SK-N-SH treated with all-trans-retinoic acid at 6 μM for 48 hours (cell line): ENCODE data around the gene ACOX3.

Experiments
- ATAC-seq: fragments of 200-7000 bp; cut with Tn5 transposase; 3 replicates; pipeline ENCODE4 v1.9.1; 2020; ENCODE audit warnings: mild to moderate bottlenecking, moderate library complexity
- ARNTL ChIP-seq: fragments of 450-650 bp; formaldehyde crosslinking; IDR thresholded peaks from 2 replicates; pipeline ENCODE4 v1.5.0; 2020; ENCODE audit warnings: low read depth, mild to moderate bottlenecking, moderate library complexity, borderline replicate concordance
- BACH2 ChIP-seq: fragments of 250-450 bp; sonication (Bioruptor Pico); IDR thresholded peaks from 2 replicates; pipeline ENCODE4 v1.9.0; 2021; ENCODE audit warnings: mild to moderate bottlenecking, borderline replicate concordance
- CREB5 ChIP-seq: fragments of 250-450 bp; sonication (Bioruptor Pico); IDR thresholded peaks from 2 replicates; pipeline ENCODE4 v1.5.1; 2020; ENCODE audit warnings: low read depth, mild to moderate bottlenecking, moderate library complexity
- CSDC2 ChIP-seq: fragments of 250-450 bp; sonication (Bioruptor Pico); IDR thresholded peaks from 2 replicates; pipeline ENCODE4 v1.5.0; 2020; ENCODE audit warnings: mild to moderate bottlenecking, moderate library complexity
- CSRNP3 ChIP-seq: fragments of 250-450 bp; sonication (Bioruptor Pico); IDR thresholded peaks from 2 replicates; pipeline ENCODE4 v1.5.1; 2021; ENCODE audit warnings: mild to moderate bottlenecking, moderate library complexity
- ESRRG ChIP-seq: fragments of 250-450 bp; sonication (Bioruptor Pico); IDR thresholded peaks from 2 replicates; pipeline ENCODE4 v1.6.1; 2021; ENCODE audit warnings: mild to moderate bottlenecking
- GLIS3 ChIP-seq: fragments of 250-450 bp; sonication (Bioruptor Pico); IDR thresholded peaks from 2 replicates; pipeline ENCODE4 v1.5.0; 2020; ENCODE audit warnings: mild to moderate bottlenecking, moderate library complexity
- ISL1 ChIP-seq: fragments of 250-450 bp; sonication (Bioruptor Pico); IDR thresholded peaks from 2 replicates; pipeline ENCODE4 v2.1.2; 2022; ENCODE audit warnings: mild to moderate bottlenecking, moderate library complexity
- OSR1 ChIP-seq: fragments of 250-450 bp; sonication (Bioruptor Pico); IDR thresholded peaks from 2 replicates; pipeline ENCODE4 v1.8.0; 2022; ENCODE audit warnings: moderate library complexity, mild to moderate bottlenecking, inconsistent platforms
- PATZ1 ChIP-seq: fragments of 250-450 bp; sonication (Bioruptor Pico); IDR thresholded peaks from 2 replicates; pipeline ENCODE4 v1.8.0; 2020; ENCODE audit warnings: mild to moderate bottlenecking, moderate library complexity, borderline replicate concordance
- POU6F1 ChIP-seq: fragments of 250-450 bp; sonication (Bioruptor Pico); IDR thresholded peaks from 2 replicates; pipeline ENCODE4 v1.8.0; 2021; ENCODE audit warnings: low read depth, mild to moderate bottlenecking, moderate library complexity, borderline replicate concordance
- PPARA ChIP-seq: fragments of 250-450 bp; sonication (Bioruptor Pico); IDR thresholded peaks from 2 replicates; pipeline ENCODE4 v1.5.0; 2020; ENCODE audit warnings: mild to moderate bottlenecking, borderline replicate concordance
- RARB ChIP-seq: fragments of 250-450 bp; sonication (Bioruptor Pico); IDR thresholded peaks from 2 replicates; pipeline ENCODE4 v1.8.0; 2021; ENCODE audit warnings: mild to moderate bottlenecking, moderate library complexity
- SNAI2 ChIP-seq: fragments of 250-450 bp; sonication (Bioruptor Pico); IDR thresholded peaks from 2 replicates; pipeline ENCODE4 v1.5.0; 2020; ENCODE audit warnings: mild to moderate bottlenecking, moderate library complexity
- TCF4 ChIP-seq: fragments of 250-450 bp; sonication (Bioruptor Pico); IDR thresholded peaks from 2 replicates; pipeline ENCODE4 v1.8.0; 2021; ENCODE audit warnings: mild to moderate bottlenecking, moderate library complexity, borderline replicate concordance
- TOX ChIP-seq: fragments of 250-450 bp; sonication (Bioruptor Pico); IDR thresholded peaks from 2 replicates; pipeline ENCODE4 v1.8.0; 2021; ENCODE audit warnings: mild to moderate bottlenecking, moderate library complexity, borderline replicate concordance
- TSHZ2 ChIP-seq: fragments of 250-450 bp; sonication (Bioruptor Pico); IDR thresholded peaks from 2 replicates; pipeline ENCODE4 v1.5.0; 2020; ENCODE audit warnings: mild to moderate bottlenecking, moderate library complexity
- ZC3H10 ChIP-seq: fragments of 250-450 bp; sonication (Bioruptor Pico); IDR thresholded peaks from 2 replicates; pipeline ENCODE4 v1.5.1; 2021; ENCODE audit warnings: mild to moderate bottlenecking, moderate library complexity
- ZFP3 ChIP-seq: fragments of 250-450 bp; sonication (Bioruptor Pico); IDR thresholded peaks from 2 replicates; pipeline ENCODE4 v1.5.0; 2020; ENCODE audit warnings: mild to moderate bottlenecking, moderate library complexity
- ZFP30 ChIP-seq: fragments of 450-650 bp; formaldehyde crosslinking; IDR thresholded peaks from 2 replicates; pipeline ENCODE4 v1.5.0; 2022; ENCODE audit warnings: mild to moderate bottlenecking, moderate library complexity
- ZNF565 ChIP-seq: fragments of 450-650 bp; formaldehyde crosslinking; conservative IDR thresholded peaks from 2 replicates; pipeline ENCODE4 v1.5.0; 2020; ENCODE audit warnings: low read depth, mild to moderate bottlenecking, moderate library complexity
- ZNF70 ChIP-seq: fragments of 450-650 bp; formaldehyde crosslinking; IDR thresholded peaks from 2 replicates; pipeline ENCODE4 v1.5.0; 2020; ENCODE audit warnings: mild to moderate bottlenecking, moderate library complexity
- ZNF8 ChIP-seq: fragments of 450-650 bp; formaldehyde crosslinking; IDR thresholded peaks from 2 replicates; pipeline ENCODE4 v1.5.0; 2020; ENCODE audit warnings: mild to moderate bottlenecking, moderate library complexity

ACOX3 gene

GRCh38 chr4:8405516-8405875, 35.0 kb downstream of the ACOX3 start:
- ATAC-seq, result no peak
- TF ChIP-seq SNAI2, result no peak
- no peak for TF ChIP-seq POU6F1 (CRISPR knock-in tag)
- no peak for TF ChIP-seq ESRRG (CRISPR knock-in tag)
- no peak for TF ChIP-seq CREB5 (CRISPR knock-in tag)
- no peak for TF ChIP-seq ZNF70 (CRISPR knock-in tag)
- TF ChIP-seq ARNTL (CRISPR knock-in tag), result no peak
- TF ChIP-seq ZFP30 (CRISPR knock-in tag), result no peak
- no peak for TF ChIP-seq ISL1 (CRISPR knock-in tag)
- TF ChIP-seq GLIS3 (CRISPR knock-in tag), result no peak
- TF ChIP-seq BACH2 (CRISPR knock-in tag), result no peak
- TF ChIP-seq RARB (CRISPR knock-in tag), result no peak
- TF ChIP-seq TSHZ2 (CRISPR knock-in tag), result no peak
- no peak for TF ChIP-seq PPARA (CRISPR knock-in tag)
- TF ChIP-seq ZFP3 (CRISPR knock-in tag), result no peak
- TF ChIP-seq ZC3H10 (CRISPR knock-in tag), result no peak
- TF ChIP-seq, all 23 proteins: peak for 0

- TF ChIP-seq ZFP3 (CRISPR knock-in tag), result no peak
- TF ChIP-seq ESRRG (CRISPR knock-in tag), result no peak
- no peak for TF ChIP-seq PPARA (CRISPR knock-in tag)
- no peak for TF ChIP-seq RARB (CRISPR knock-in tag)
- no peak for TF ChIP-seq BACH2 (CRISPR knock-in tag)
- no peak for TF ChIP-seq GLIS3 (CRISPR knock-in tag)
- TF ChIP-seq ZNF565 (CRISPR knock-in tag), result no peak
- no peak for TF ChIP-seq PATZ1 (CRISPR knock-in tag)
- no peak for TF ChIP-seq TCF4 (CRISPR knock-in tag)
- TF ChIP-seq OSR1 (CRISPR knock-in tag), result no peak
- no peak for TF ChIP-seq CSDC2 (CRISPR knock-in tag)
- TF ChIP-seq ZNF70 (CRISPR knock-in tag), result no peak
- TF ChIP-seq CSRNP3 (CRISPR knock-in tag), result no peak
- TF ChIP-seq ZC3H10 (CRISPR knock-in tag), result no peak
- no peak for TF ChIP-seq ARNTL (CRISPR knock-in tag)
- no peak for TF ChIP-seq ISL1 (CRISPR knock-in tag)
- TF ChIP-seq ZNF8, result no peak
- TF ChIP-seq TOX, result no peak
- no peak for TF ChIP-seq SNAI2
- TF ChIP-seq TSHZ2 (CRISPR knock-in tag), result no peak
- no peak for ATAC-seq
These were observed 35.6 kb downstream of the ACOX3 start for GRCh38 chr4:8404791-8405515.
